HepG2 (cell line): ENCODE measurements around the gene RAD51C. TPM values are rescaled to one million over a fixed set of nuclear protein-coding genes. Genes with fewer than 3 reads are reported as not detected.

Experiments used
- ATAD3A ChIP-seq: sonication (generic); formaldehyde crosslinking; IDR thresholded peaks from 2 replicates; pipeline ENCODE4 v1.4.0; 2020; ENCODE audit warnings: missing genetic modification reagents
- ATF3 ChIP-seq: sonication (generic); formaldehyde crosslinking; IDR thresholded peaks from 2 replicates; pipeline ENCODE4 v1.4.0; 2020; ENCODE audit warnings: missing genetic modification reagents
- CCDC6 ChIP-seq: sonication (generic); formaldehyde crosslinking; IDR thresholded peaks from 2 replicates; pipeline ENCODE4 v1.8.1; 2022; ENCODE audit warnings: mild to moderate bottlenecking, missing genetic modification reagents, moderate library complexity
- FOXM1 ChIP-seq: sonication (generic); formaldehyde crosslinking; IDR thresholded peaks from 2 replicates; pipeline ENCODE4 v1.5.0; 2020; ENCODE audit warnings: missing genetic modification reagents
- HNRNPK ChIP-seq: fragments of 200-400 bp; formaldehyde crosslinking; IDR thresholded peaks from 2 replicates; pipeline ENCODE4 v1.6.1; 2018; ENCODE audit warnings: low read length, low read depth, moderate library complexity, mild to moderate bottlenecking; ENCODE audit not compliant: poor library complexity, severe bottlenecking
- NFE2 ChIP-seq: sonication (generic); formaldehyde crosslinking; IDR thresholded peaks from 2 replicates; pipeline ENCODE4 v1.4.0; 2020; ENCODE audit warnings: missing genetic modification reagents
- NFE2L2 ChIP-seq: fragments of 150-350 bp; IDR thresholded peaks from 2 replicates; pipeline ENCODE4 v1.6.1; 2014; ENCODE audit warnings: low read length
- RNF219 ChIP-seq: sonication (generic); formaldehyde crosslinking; IDR thresholded peaks from 2 replicates; pipeline ENCODE4 v1.5.0; 2020; ENCODE audit warnings: mild to moderate bottlenecking, missing genetic modification reagents
- RXRB ChIP-seq: IDR thresholded peaks from 2 replicates; pipeline ENCODE4 v1.6.1; 2016; ENCODE audit warnings: borderline replicate concordance, missing genetic modification reagents, missing compliant biosample characterization
- SNAPC5 ChIP-seq: sonication (generic); formaldehyde crosslinking; IDR thresholded peaks from 2 replicates; pipeline ENCODE4 v1.8.1; 2023; ENCODE audit warnings: mild to moderate bottlenecking, missing genetic modification reagents, borderline replicate concordance
- XBP1 ChIP-seq: sonication (generic); formaldehyde crosslinking; IDR thresholded peaks from 2 replicates; pipeline ENCODE4 v1.5.0; 2020; ENCODE audit warnings: missing genetic modification reagents
- ZNF10 ChIP-seq: sonication (generic); formaldehyde crosslinking; IDR thresholded peaks from 2 replicates; pipeline ENCODE4 v1.4.0; 2020; ENCODE audit warnings: mild to moderate bottlenecking, low read depth, missing genetic modification reagents, borderline replicate concordance
- ZNF101 ChIP-seq: sonication (generic); formaldehyde crosslinking; IDR thresholded peaks from 2 replicates; pipeline ENCODE4 v1.4.0; 2020; ENCODE audit warnings: mild to moderate bottlenecking, low read depth, missing genetic modification reagents, borderline replicate concordance
- ZNF207 ChIP-seq: fragments of 450-650 bp; IDR thresholded peaks from 2 replicates; pipeline ENCODE4 v1.6.1; 2016; ENCODE audit warnings: antibody characterized with exemption, borderline replicate concordance
- ZNF274 ChIP-seq: sonication (generic); formaldehyde crosslinking; IDR thresholded peaks from 2 replicates; pipeline ENCODE4 v1.5.1; 2020; ENCODE audit warnings: mild to moderate bottlenecking, missing genetic modification reagents
- ZNF3 ChIP-seq: IDR thresholded peaks from 2 replicates; pipeline ENCODE4 v1.7.0; 2017; ENCODE audit warnings: inconsistent platforms
- ZNF343 ChIP-seq: sonication (generic); formaldehyde crosslinking; IDR thresholded peaks from 2 replicates; pipeline ENCODE4 v1.4.0; 2020; ENCODE audit warnings: mild to moderate bottlenecking, missing genetic modification reagents
- ZNF549 ChIP-seq: sonication (generic); formaldehyde crosslinking; IDR thresholded peaks from 2 replicates; pipeline ENCODE4 v1.5.0; 2020; ENCODE audit warnings: missing genetic modification reagents
- ZNF670 ChIP-seq: sonication (generic); formaldehyde crosslinking; IDR thresholded peaks from 2 replicates; pipeline ENCODE4 v1.8.0; 2022; ENCODE audit warnings: mild to moderate bottlenecking, missing genetic modification reagents, borderline replicate concordance
- ZNF816 ChIP-seq: sonication (generic); formaldehyde crosslinking; IDR thresholded peaks from 2 replicates; pipeline ENCODE4 v1.8.0; 2022; ENCODE audit warnings: missing genetic modification reagents, mild to moderate bottlenecking, borderline replicate concordance
- polyA plus RNA-seq, 8 experiments: library from polyadenylated mRNA; depleted of rRNA in 3 of 8; stranded (reverse) in 7 of 8; unstranded in 1 of 8; fragments of >200 nt; fragmentation: Illumina TruSeq in 4 of 8; extraction: Trizol in 4 of 8; gene quantifications; 2 replicates each; pipeline versions ENCODE4 v1.2.1 to v1.2.3, GENCODE V29; 2011 to 2016; ENCODE audit warnings: low read depth in 4 of 8, missing spikeins in 1 of 8, mixed read lengths in 1 of 8; ENCODE audit not compliant: insufficient read depth in 1 of 8
- total RNA-seq, 5 experiments: library from RNA; depleted of rRNA; stranded (reverse); fragments of >200 nt; fragmentation: Illumina TruSeq; extraction: Trizol; gene quantifications; 2 replicates each; pipeline ENCODE4 v1.2.3, GENCODE V29; 2016; ENCODE audit warnings: low read depth in 1 of 5
- TF ChIP-seq, protein P1 (sequence below): sonication (generic); formaldehyde crosslinking; IDR thresholded peaks from 2 replicates; pipeline ENCODE4 v1.5.0; 2020; ENCODE audit warnings: missing genetic modification reagents
- TF ChIP-seq, protein P2 (sequence below): sonication (generic); formaldehyde crosslinking; IDR thresholded peaks from 2 replicates; pipeline ENCODE4 v1.4.0; 2020; ENCODE audit warnings: missing genetic modification reagents
- TF ChIP-seq, protein P3 (sequence below): sonication (generic); formaldehyde crosslinking; IDR thresholded peaks from 2 replicates; pipeline ENCODE4 v1.8.1; 2023; ENCODE audit warnings: missing genetic modification reagents, mild to moderate bottlenecking, borderline replicate concordance
- TF ChIP-seq, protein P4 (sequence below): sonication (generic); formaldehyde crosslinking; IDR thresholded peaks from 2 replicates; pipeline ENCODE4 v1.5.0; 2020; ENCODE audit warnings: missing genetic modification reagents
- TF ChIP-seq, protein P5 (sequence below): IDR thresholded peaks from 2 replicates; pipeline ENCODE4 v1.6.1; 2016; ENCODE audit warnings: low read depth, borderline replicate concordance

Gene RAD51C
- total and polyA plus RNA-seq, 2 of the 13 experiments (the other 11 are each of a cell fraction or from before 2014, with no cell fraction given) = 38.5 to 106 TPM

DNA sequence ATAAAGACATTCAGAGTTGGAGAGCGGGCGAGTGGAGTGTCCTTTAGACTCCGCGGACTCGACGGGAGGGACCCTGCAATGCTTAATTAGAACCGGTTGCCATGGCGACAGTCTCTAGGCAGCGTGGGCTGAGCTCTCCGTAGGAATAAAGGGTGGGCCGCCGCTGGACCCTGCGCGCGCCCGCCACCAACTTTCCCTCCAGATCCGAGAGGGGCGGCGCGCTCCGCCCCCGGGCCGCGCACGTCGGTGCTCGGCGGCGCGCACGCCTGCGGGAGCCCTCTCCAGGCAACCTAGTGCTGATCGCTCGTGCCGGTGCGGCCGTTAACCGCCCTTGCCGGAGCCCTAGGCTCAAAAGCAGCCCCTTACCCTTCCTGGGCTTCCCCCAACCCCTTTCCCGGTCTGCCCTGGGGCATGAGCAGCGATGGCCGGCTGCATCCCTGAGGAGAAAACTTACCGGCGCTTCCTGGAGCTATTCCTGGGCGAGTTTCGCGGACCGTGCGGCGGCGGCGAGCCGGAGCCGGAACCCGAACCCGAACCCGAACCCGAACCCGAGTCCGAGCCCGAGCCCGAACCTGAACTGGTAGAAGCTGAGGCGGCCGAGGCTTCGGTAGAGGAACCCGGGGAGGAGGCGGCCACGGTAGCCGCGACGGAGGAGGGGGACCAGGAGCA, 63.3 kb downstream of the RAD51C start, which contains the start of gene PPM1E (continued):
- TF ChIP-seq RNF219 = no peak
- TF ChIP-seq ZNF101 = no peak
- TF ChIP-seq NFE2 (CRISPR knock-in tag) = no peak
- TF ChIP-seq ZNF816 (CRISPR knock-in tag) = no peak
- no peak for TF ChIP-seq ZNF3 (CRISPR knock-in tag)
- no peak for TF ChIP-seq SNAPC5 (CRISPR knock-in tag)
- no peak for TF ChIP-seq ATAD3A (CRISPR knock-in tag)
- TF ChIP-seq, protein P1, sequence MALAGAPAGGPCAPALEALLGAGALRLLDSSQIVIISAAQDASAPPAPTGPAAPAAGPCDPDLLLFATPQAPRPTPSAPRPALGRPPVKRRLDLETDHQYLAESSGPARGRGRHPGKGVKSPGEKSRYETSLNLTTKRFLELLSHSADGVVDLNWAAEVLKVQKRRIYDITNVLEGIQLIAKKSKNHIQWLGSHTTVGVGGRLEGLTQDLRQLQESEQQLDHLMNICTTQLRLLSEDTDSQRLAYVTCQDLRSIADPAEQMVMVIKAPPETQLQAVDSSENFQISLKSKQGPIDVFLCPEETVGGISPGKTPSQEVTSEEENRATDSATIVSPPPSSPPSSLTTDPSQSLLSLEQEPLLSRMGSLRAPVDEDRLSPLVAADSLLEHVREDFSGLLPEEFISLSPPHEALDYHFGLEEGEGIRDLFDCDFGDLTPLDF (CRISPR knock-in tag) = no peak
- TF ChIP-seq ZNF549 (CRISPR knock-in tag) = no peak
- TF ChIP-seq, protein P2, sequence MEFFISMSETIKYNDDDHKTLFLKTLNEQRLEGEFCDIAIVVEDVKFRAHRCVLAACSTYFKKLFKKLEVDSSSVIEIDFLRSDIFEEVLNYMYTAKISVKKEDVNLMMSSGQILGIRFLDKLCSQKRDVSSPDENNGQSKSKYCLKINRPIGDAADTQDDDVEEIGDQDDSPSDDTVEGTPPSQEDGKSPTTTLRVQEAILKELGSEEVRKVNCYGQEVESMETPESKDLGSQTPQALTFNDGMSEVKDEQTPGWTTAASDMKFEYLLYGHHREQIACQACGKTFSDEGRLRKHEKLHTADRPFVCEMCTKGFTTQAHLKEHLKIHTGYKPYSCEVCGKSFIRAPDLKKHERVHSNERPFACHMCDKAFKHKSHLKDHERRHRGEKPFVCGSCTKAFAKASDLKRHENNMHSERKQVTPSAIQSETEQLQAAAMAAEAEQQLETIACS (CRISPR knock-in tag) = peak; percentile 97
- TF ChIP-seq, protein P3, sequence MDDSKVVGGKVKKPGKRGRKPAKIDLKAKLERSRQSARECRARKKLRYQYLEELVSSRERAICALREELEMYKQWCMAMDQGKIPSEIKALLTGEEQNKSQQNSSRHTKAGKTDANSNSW (CRISPR knock-in tag) = no peak
- TF ChIP-seq ZNF10 (CRISPR knock-in tag) = no peak
- TF ChIP-seq FOXM1 = no peak
- TF ChIP-seq ZNF207 = no peak
- TF ChIP-seq CCDC6 = 0 out of 2 replicates have a peak, but pooled peaks have one; percentile 62
- TF ChIP-seq HNRNPK = peak; percentile 68
- TF ChIP-seq ATF3 (CRISPR knock-in tag) = no peak
- no peak for TF ChIP-seq NFE2L2
- no peak for TF ChIP-seq ZNF274 (CRISPR knock-in tag)
- TF ChIP-seq, protein P4, sequence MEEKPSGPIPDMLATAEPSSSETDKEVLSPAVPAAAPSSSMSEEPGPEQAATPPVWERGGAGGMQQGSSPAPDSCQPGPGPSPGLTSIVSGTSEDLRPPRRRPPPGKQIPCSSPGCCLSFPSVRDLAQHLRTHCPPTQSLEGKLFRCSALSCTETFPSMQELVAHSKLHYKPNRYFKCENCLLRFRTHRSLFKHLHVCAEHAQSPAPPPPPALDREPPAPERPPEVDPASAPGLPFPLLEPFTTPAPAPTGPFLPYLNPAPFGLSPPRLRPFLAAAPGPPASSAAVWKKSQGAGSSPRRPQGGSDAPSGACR (CRISPR knock-in tag) = no peak
- TF ChIP-seq ZNF670 (CRISPR knock-in tag) = no peak
- TF ChIP-seq XBP1 (CRISPR knock-in tag) = no peak
- TF ChIP-seq, protein P5, sequence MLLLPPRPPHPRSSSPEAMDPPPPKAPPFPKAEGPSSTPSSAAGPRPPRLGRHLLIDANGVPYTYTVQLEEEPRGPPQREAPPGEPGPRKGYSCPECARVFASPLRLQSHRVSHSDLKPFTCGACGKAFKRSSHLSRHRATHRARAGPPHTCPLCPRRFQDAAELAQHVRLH (CRISPR knock-in tag) = no peak
- 0 out of 2 replicates have a peak, but pooled peaks have one; percentile 53 for TF ChIP-seq ZNF343 (CRISPR knock-in tag)
- no peak for TF ChIP-seq RXRB (CRISPR knock-in tag)
